ENCODE measurements around the gene CDH18. TPM values are rescaled to one million over a fixed set of nuclear protein-coding genes. Genes with fewer than 3 reads are reported as not detected.

The CDH18 gene
- total RNA-seq, 1 experiment from 2014 or later, result not detected

DNA sequence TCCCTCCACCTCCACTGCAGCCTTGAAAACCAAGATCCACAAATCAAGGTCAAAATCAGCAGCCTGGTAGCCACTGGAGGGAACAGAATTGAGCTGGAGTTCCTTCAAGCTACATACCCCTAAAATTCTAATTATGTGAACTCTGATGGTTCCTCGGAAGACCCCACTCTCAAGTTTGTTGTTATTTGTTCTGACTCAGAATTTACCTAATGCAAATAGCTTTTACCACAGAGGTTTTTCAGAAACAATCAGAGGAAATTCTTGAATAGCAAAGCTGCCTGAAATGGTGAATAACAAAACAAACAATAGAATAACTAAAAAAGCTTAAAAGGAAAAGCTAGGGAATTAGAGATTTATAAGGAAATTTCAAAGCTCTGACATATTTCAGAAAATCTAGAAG is 220.0 kb downstream of the CDH18 start:
- TF ChIP-seq POLR2A (IDR thresholded peaks at IDR 0.05; ENCODE audit: borderline replicate concordance, extremely low read depth, insufficient read depth, insufficient read length) (no peak), YY1 (IDR thresholded peaks at IDR 0.05; ENCODE audit: extremely low read depth, insufficient replicate concordance, low read depth, low read length) (no peak), CEBPB (IDR thresholded peaks at IDR 0.05; ENCODE audit: low read depth) (no peak), SP1 (IDR thresholded peaks at IDR 0.05; ENCODE audit: low read depth) (no peak), POLR2AphosphoS5 (IDR thresholded peaks at IDR 0.05; ENCODE audit: low read depth, low read length) (no peak), ZFX (IDR thresholded peaks at IDR 0.05) (no peak), SIN3A (IDR thresholded peaks at IDR 0.05; ENCODE audit: low read depth) (no peak), ELF1 (IDR thresholded peaks at IDR 0.05; ENCODE audit: borderline replicate concordance, low read depth) (no peak), CBX3 (IDR thresholded peaks at IDR 0.05; ENCODE audit: low read depth) (no peak), CTCF (IDR thresholded peaks at IDR 0.05 in 2 of 3, conservative IDR thresholded peaks at IDR 0.05 in 1 of 3; ENCODE audit: borderline replicate concordance in 1 of 3, insufficient read depth in 1 of 3, low read depth in 2 of 3, low read length in 2 of 3) (no peak), EZH2 (IDR thresholded peaks at IDR 0.05) (no peak), SRF (IDR thresholded peaks at IDR 0.05; ENCODE audit: low read depth) (no peak), FOSL1 (IDR thresholded peaks at IDR 0.05; ENCODE audit: low read depth) (no peak), EGR1 (IDR thresholded peaks at IDR 0.05; ENCODE audit: low read depth) (no peak), TCF7L2 (IDR thresholded peaks at IDR 0.05; ENCODE audit: borderline replicate concordance, extremely low read depth, insufficient read depth, insufficient read length) (no peak), REST (IDR thresholded peaks at IDR 0.05; ENCODE audit: low read depth) (no peak), ZNF274 (IDR thresholded peaks at IDR 0.05; ENCODE audit: low read depth, low read length) (no peak)
- TF ChIP-seq, protein P1, sequence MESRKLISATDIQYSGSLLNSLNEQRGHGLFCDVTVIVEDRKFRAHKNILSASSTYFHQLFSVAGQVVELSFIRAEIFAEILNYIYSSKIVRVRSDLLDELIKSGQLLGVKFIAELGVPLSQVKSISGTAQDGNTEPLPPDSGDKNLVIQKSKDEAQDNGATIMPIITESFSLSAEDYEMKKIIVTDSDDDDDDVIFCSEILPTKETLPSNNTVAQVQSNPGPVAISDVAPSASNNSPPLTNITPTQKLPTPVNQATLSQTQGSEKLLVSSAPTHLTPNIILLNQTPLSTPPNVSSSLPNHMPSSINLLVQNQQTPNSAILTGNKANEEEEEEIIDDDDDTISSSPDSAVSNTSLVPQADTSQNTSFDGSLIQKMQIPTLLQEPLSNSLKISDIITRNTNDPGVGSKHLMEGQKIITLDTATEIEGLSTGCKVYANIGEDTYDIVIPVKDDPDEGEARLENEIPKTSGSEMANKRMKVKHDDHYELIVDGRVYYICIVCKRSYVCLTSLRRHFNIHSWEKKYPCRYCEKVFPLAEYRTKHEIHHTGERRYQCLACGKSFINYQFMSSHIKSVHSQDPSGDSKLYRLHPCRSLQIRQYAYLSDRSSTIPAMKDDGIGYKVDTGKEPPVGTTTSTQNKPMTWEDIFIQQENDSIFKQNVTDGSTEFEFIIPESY (IDR thresholded peaks at IDR 0.05; ENCODE audit: extremely low read depth, insufficient replicate concordance, low read length), result no peak
- TF ChIP-seq, protein P2, sequence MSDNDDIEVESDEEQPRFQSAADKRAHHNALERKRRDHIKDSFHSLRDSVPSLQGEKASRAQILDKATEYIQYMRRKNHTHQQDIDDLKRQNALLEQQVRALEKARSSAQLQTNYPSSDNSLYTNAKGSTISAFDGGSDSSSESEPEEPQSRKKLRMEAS (IDR thresholded peaks at IDR 0.05), result no peak
- TF ChIP-seq, protein P3, sequence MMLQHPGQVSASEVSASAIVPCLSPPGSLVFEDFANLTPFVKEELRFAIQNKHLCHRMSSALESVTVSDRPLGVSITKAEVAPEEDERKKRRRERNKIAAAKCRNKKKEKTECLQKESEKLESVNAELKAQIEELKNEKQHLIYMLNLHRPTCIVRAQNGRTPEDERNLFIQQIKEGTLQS (IDR thresholded peaks at IDR 0.05), result no peak
- Histone ChIP-seq H3K4me2 (ENCODE audit: low read length) (no peak overlapping the region), H3K36me3 (ENCODE audit: control insufficient read depth in 1 of 2, insufficient read depth in 2 of 2, low read length in 2 of 2) (no peaks in the 10 kb centered on the region), H3K4me1 (ENCODE audit: control insufficient read depth in 1 of 2, insufficient read depth in 2 of 2, low read length in 2 of 2) (no peaks in the 10 kb centered on the region), H2AFZ (ENCODE audit: low read depth, low read length, poor library complexity, severe bottlenecking) (no peak overlapping the region), H4K20me1 (ENCODE audit: insufficient read depth) (no peaks in the 10 kb centered on the region), H3K9me3 (ENCODE audit: control insufficient read depth in 1 of 2, insufficient read depth in 1 of 2, low read depth in 1 of 2, low read length in 2 of 2) (peaks cover 0 to 20% of the 10 kb centered on the region in 2 experiments; a peak in 2 of 4 replicates), H3K79me2 (ENCODE audit: insufficient read depth, low read length) (no peaks in the 10 kb centered on the region), H3K9me2 (ENCODE audit: insufficient read depth) (no peaks in the 10 kb centered on the region), H3K27me3 (ENCODE audit: insufficient read depth, low read length) (no peaks in the 10 kb centered on the region), H3K4me3 (replicated peaks in 1 of 2; ENCODE audit: low read depth in 1 of 2, low read length in 2 of 2) (no peak overlapping the region), H3K27ac (ENCODE audit: low read depth, low read length) (no peak overlapping the region), H3K9ac (ENCODE audit: low read length) (no peak overlapping the region)
- BruUV-seq (replicated peaks), result no TSS peak
- intact Hi-C loops (cut with micrococcal nuclease), result no loop called here
- ATAC-seq (no peak), DNase-seq (ENCODE audit: low read depth, low spot score) (no peak)
- CTCF ChIA-PET, result no interaction called here
- POLR2A ChIA-PET, result no interaction called here
- RAD21 ChIA-PET (ENCODE audit: low non-redundant PET in 1 of 2, low total read pairs in 2 of 2, uncharacterized antibody in 2 of 2, unreplicated experiment in 2 of 2), result no interaction called here
